ENCODE data around the gene POLN. TPM values are rescaled to one million over a fixed set of nuclear protein-coding genes. Genes with fewer than 3 reads are reported as not detected.
A peak's percentile ranks its signal among the peaks of the same experiment; 100 is the strongest.

The POLN gene
- polyA plus RNA-seq (2011; rRNA removed) (0.35 and 0.42 TPM in 2 replicates), polyA minus RNA-seq (2011; rRNA and poly(A)+ RNA removed) (0.32 and 1.1 TPM in 2 replicates)

- DNase-seq (ENCODE audit: low read depth, low spot score) = peak; percentile 94
- H3K4me3 ChIP-seq (ENCODE audit: low read depth, low read length) = peak within 1 kb of the TSS; percentile 89
- peaks cover 3% of the 10 kb centered on the region; the same call in 1 of the 2 replicates for H3K9me3 ChIP-seq (ENCODE audit: control insufficient read depth, insufficient read depth, low read length)
- CTCF ChIA-PET = interaction anchor here (1.3 to 2.3 kb wide), 2 partner anchors 21 to 220 kb away, joined by 4 to 7 read pairs; no protein-coding TSS in a partner anchor
- POLR2A ChIA-PET = interaction anchor here (0.5 to 1.6 kb wide), 8 partner anchors 8 to 312 kb away, joined by 3 to 10 read pairs (median 4); partner anchors contain the start of genes MXD4 and RNF4
- H3K27ac ChIP-seq (ENCODE audit: low read depth, low read length) = no peak within 1 kb of the TSS
- TF ChIP-seq CTCF (IDR thresholded peaks at IDR 0.05; ENCODE audit: low read depth, low read length) = no peak
- H3K27me3 ChIP-seq (ENCODE audit: control insufficient read depth, insufficient read depth, low read length) = no peaks in the 10 kb centered on the region
Observed at GRCh38 chr4:2241410-2242353, at the start of gene POLN, which contains the start of gene HAUS3. Gene POLN, minus strand, starts transcription at chr4:2242121. Its CDS starts 12,890 bp downstream, at chr4:2229231. Gene HAUS3, minus strand, starts transcription at chr4:2242121. Its CDS starts 1,175 bp downstream, at chr4:2240946.

GRCh38 chr4:2290974-2291704 is 49.2 kb upstream of the POLN start:
- CTCF ChIA-PET = no interaction called here
- H3K9me3 ChIP-seq (ENCODE audit: control insufficient read depth, insufficient read depth, low read length) = no peaks in the 10 kb centered on the region; the same call in 1 of the 2 replicates
- POLR2A ChIA-PET = no interaction called here
- no peak overlapping the region for H3K4me3 ChIP-seq (ENCODE audit: low read depth, low read length)
- TF ChIP-seq CTCF (IDR thresholded peaks at IDR 0.05; ENCODE audit: low read depth, low read length) = no peak
- peaks cover 7% of the 10 kb centered on the region for H3K27me3 ChIP-seq (ENCODE audit: control insufficient read depth, insufficient read depth, low read length)
- H3K27ac ChIP-seq (ENCODE audit: low read depth, low read length) = no peak overlapping the region
- no peak for DNase-seq (ENCODE audit: low read depth, low spot score)

- Histone ChIP-seq H3K9me3 (ENCODE audit: control insufficient read depth, insufficient read depth, low read length) (peaks cover under 1% of the 10 kb centered on the region; the same call in 1 of the 2 replicates), H3K27ac (ENCODE audit: low read depth, low read length) (no peak overlapping the region), H3K27me3 (ENCODE audit: control insufficient read depth, insufficient read depth, low read length) (peaks cover 7% of the 10 kb centered on the region), H3K4me3 (ENCODE audit: low read depth, low read length) (no peak overlapping the region)
- POLR2A ChIA-PET = no interaction called here
- TF ChIP-seq CTCF (IDR thresholded peaks at IDR 0.05; ENCODE audit: low read depth, low read length) = no peak
- CTCF ChIA-PET = no interaction called here
- DNase-seq (ENCODE audit: low read depth, low spot score) = no peak
Observed at GRCh38 chr4:2290488-2290887, 48.6 kb upstream of the POLN start.

GRCh38 chr4:2289955-2290333 is 48.0 kb upstream of the POLN start:
- POLR2A ChIA-PET = no interaction called here
- Histone ChIP-seq H3K4me3 (ENCODE audit: low read depth, low read length) (no peak overlapping the region), H3K27ac (ENCODE audit: low read depth, low read length) (no peak overlapping the region), H3K27me3 (ENCODE audit: control insufficient read depth, insufficient read depth, low read length) (peaks cover 7% of the 10 kb centered on the region), H3K9me3 (ENCODE audit: control insufficient read depth, insufficient read depth, low read length) (peaks cover 2% of the 10 kb centered on the region; the same call in 1 of the 2 replicates)
- CTCF ChIA-PET = no interaction called here
- no peak for TF ChIP-seq CTCF (IDR thresholded peaks at IDR 0.05; ENCODE audit: low read depth, low read length)
- no peak for DNase-seq (ENCODE audit: low read depth, low spot score)

Data from AG04450 (cell line).